SK-N-SH (cell line): Measurements from ENCODE around the gene CSNK2A2. TPM values are rescaled to one million over a fixed set of nuclear protein-coding genes. Genes with fewer than 3 reads are reported as not detected.

ENCODE experiments used
- CTCF ChIA-PET: fragments of 300-600, 350-600 bp; formaldehyde crosslinking; extraction: SDS; loops from one replicate; lab custom pipeline; 2021; lab: Yijun Ruan, JAX
- POLR2A ChIA-PET: fragments of 350-600 bp; sonication (Branson Sonifier 250); formaldehyde crosslinking; extraction: SDS; loops from one replicate; lab custom pipeline; 2020; ENCODE audit warnings: antibody characterized with exemption, inconsistent platforms; lab: Yijun Ruan, JAX
- DNase-seq: peaks from one replicate; pipeline ENCODE4 v3.0.0; 2012
- H2AFZ ChIP-seq: fragments of 200-600 bp; sonication (generic); 2 replicates; pipeline ENCODE4 v1.8.1; 2016; ENCODE audit warnings: antibody characterized with exemption, mild to moderate bottlenecking, low read depth
- H3F3A ChIP-seq: fragments of 200-600 bp; sonication (generic); replicated peaks from 2 replicates; pipeline ENCODE3; 2016; ENCODE audit warnings: antibody characterized with exemption, mild to moderate bottlenecking; ENCODE audit not compliant: insufficient read depth
- H3K27ac ChIP-seq, 2 experiments: fragments of 200-500 bp in 1 of 2; fragments of 200-600 bp in 1 of 2; sonication (Bioruptor generic) in 1 of 2; sonication (generic), shearing (Covaris generic) in 1 of 2; 2 replicates each; pipeline versions ENCODE4 v1.5.1 to v1.6.1; 2014 to 2016; ENCODE audit warnings: low read depth in 2 of 2, inconsistent platforms in 1 of 2, low read length in 1 of 2, mild to moderate bottlenecking in 1 of 2, mixed read lengths in 1 of 2
- H3K27me3 ChIP-seq: fragments of 200-600 bp; sonication (generic), shearing (Covaris generic); 2 replicates; pipeline ENCODE4 v1.6.1; 2016; ENCODE audit warnings: mixed run types; ENCODE audit not compliant: insufficient read depth
- H3K36me3 ChIP-seq, 2 experiments: fragments of 200-500 bp in 1 of 2; fragments of 200-600 bp in 1 of 2; sonication (Bioruptor generic) in 1 of 2; sonication (generic) in 1 of 2; replicated peaks in 1 of 2; 2 replicates each; pipeline versions ENCODE3 to v1.5.1; 2014 to 2016; ENCODE audit warnings: low read length in 1 of 2, mild to moderate bottlenecking in 1 of 2; ENCODE audit not compliant: insufficient read depth in 2 of 2, control insufficient read depth in 1 of 2
- H3K4me1 ChIP-seq, 2 experiments: fragments of 200-500 bp in 1 of 2; fragments of 200-600 bp in 1 of 2; sonication (Bioruptor generic) in 1 of 2; sonication (generic), shearing (Covaris generic) in 1 of 2; 2 replicates each; pipeline versions ENCODE4 v1.5.1 to v1.6.1; 2014 to 2016; ENCODE audit warnings: low read depth in 1 of 2, low read length in 1 of 2, mixed run types in 1 of 2; ENCODE audit not compliant: insufficient read depth in 2 of 2, control insufficient read depth in 1 of 2
- H3K4me2 ChIP-seq: fragments of 200-600 bp; sonication (generic), shearing (Covaris generic); 2 replicates; pipeline ENCODE4 v1.6.1; 2017; ENCODE audit warnings: mixed run types
- H3K4me3 ChIP-seq, 2 experiments: fragments of 200-500 bp in 1 of 2; fragments of 200-600 bp in 1 of 2; sonication (Bioruptor generic) in 1 of 2; sonication (generic), shearing (Covaris generic) in 1 of 2; 2 replicates each; pipeline versions ENCODE4 v1.5.1 to v1.8.1; 2014 to 2016; ENCODE audit warnings: low read depth in 2 of 2, inconsistent platforms in 1 of 2, low read length in 1 of 2, mild to moderate bottlenecking in 1 of 2, mixed read lengths in 1 of 2, moderate library complexity in 1 of 2
- H3K79me2 ChIP-seq: fragments of 200-600 bp; sonication (generic); 2 replicates; pipeline ENCODE4 v1.8.1; 2017; ENCODE audit warnings: mild to moderate bottlenecking; ENCODE audit not compliant: insufficient read depth
- H3K9ac ChIP-seq: fragments of 200-600 bp; sonication (generic); 2 replicates; pipeline ENCODE4 v1.6.1; 2017; ENCODE audit warnings: mixed run types
- H3K9me2 ChIP-seq: fragments of 200-600 bp; sonication (generic); 2 replicates; pipeline ENCODE4 v1.6.1; 2017; ENCODE audit warnings: mixed run types
- H3K9me3 ChIP-seq: fragments of 200-600 bp; sonication (generic); 2 replicates; pipeline ENCODE4 v1.6.1; 2017; ENCODE audit warnings: mixed run types, mild to moderate bottlenecking, moderate library complexity
- H4K20me1 ChIP-seq: fragments of 200-600 bp; sonication (generic); 2 replicates; pipeline ENCODE4 v1.6.1; 2017; ENCODE audit warnings: mild to moderate bottlenecking, mixed run types; ENCODE audit not compliant: insufficient read depth
- RCOR1 ChIP-seq: fragments of 150-350 bp; IDR thresholded peaks from 2 replicates; pipeline ENCODE4 v1.6.1; 2017; ENCODE audit warnings: antibody characterized with exemption, low read length
- RXRA ChIP-seq: IDR thresholded peaks from 2 replicates; pipeline ENCODE4 v1.4.0; 2012; ENCODE audit warnings: low read depth, mild to moderate bottlenecking, borderline replicate concordance
- TAF1 ChIP-seq: IDR thresholded peaks from 2 replicates; pipeline ENCODE4 v1.6.1; 2012; ENCODE audit warnings: low read depth, mild to moderate bottlenecking, low read length, moderate library complexity, borderline replicate concordance
- TCF12 ChIP-seq: IDR thresholded peaks from 2 replicates; pipeline ENCODE4 v1.4.0; 2012
- USF2 ChIP-seq: fragments of 150-350 bp; IDR thresholded peaks from 2 replicates; pipeline ENCODE4 v1.6.1; 2017; ENCODE audit warnings: antibody characterized with exemption, low read length, low read depth, borderline replicate concordance
- WGBS: methylation state at CpG from one replicate; pipeline ENCODE4 v1.1.6; 2017; ENCODE audit warnings: low lambda C conversion rate; 5-methylcytosine and 5-hydroxymethylcytosine counted together
- polyA plus RNA-seq, 3 experiments: library from polyadenylated mRNA; depleted of rRNA; stranded (reverse); fragments of >200 nt; gene quantifications; 2 replicates each; pipeline ENCODE4 v1.2.3, GENCODE V29; 2012
- TF ChIP-seq, protein P1 (sequence below): IDR thresholded peaks from 2 replicates; pipeline ENCODE4 v1.6.1; 2012; ENCODE audit warnings: mild to moderate bottlenecking, low read depth, low read length, moderate library complexity

CSNK2A2 gene
- polyA plus RNA-seq, 1 of the 3 experiments (the other 2 are of a cell fraction) = 25.8 TPM

GRCh38 chr16:58160855-58161254 is 37.1 kb downstream of the CSNK2A2 start:
- H3K79me2 ChIP-seq = no peaks in the 10 kb centered on the region
- no peak overlapping the region for H2AFZ ChIP-seq
- no peak for DNase-seq
- H3K27me3 ChIP-seq = no peaks in the 10 kb centered on the region
- ChIA-PET POLR2A (no interaction called here), CTCF (interaction anchor here (0.6 kb wide), 1 partner anchor 1228 kb away, joined by 3 read pairs; no protein-coding TSS in a partner anchor)
- no peak overlapping the region for H3K9ac ChIP-seq
- no peak overlapping the region for H3K4me3 ChIP-seq
- TF ChIP-seq TCF12 = no peak
- H3K4me2 ChIP-seq = no peak overlapping the region
- 100% methylated on average over 3 of the region's 3 CpGs for WGBS
- no peaks in the 10 kb centered on the region for H3K4me1 ChIP-seq
- no peaks in the 10 kb centered on the region for H3K9me2 ChIP-seq
- H3F3A ChIP-seq = peaks cover 4% of the 10 kb centered on the region
- no peaks in the 10 kb centered on the region for H4K20me1 ChIP-seq
- H3K36me3 ChIP-seq = peaks cover 56 to 73% of the 10 kb centered on the region in 2 experiments
- no peak overlapping the region for H3K27ac ChIP-seq
- H3K9me3 ChIP-seq = no peaks in the 10 kb centered on the region

- Histone ChIP-seq H3K9ac (no peak overlapping the region), H2AFZ (no peak overlapping the region), H3K4me1 (no peaks in the 10 kb centered on the region), H4K20me1 (no peaks in the 10 kb centered on the region), H3K36me3 (peaks cover 35 to 51% of the 10 kb centered on the region in 2 experiments), H3K4me2 (no peak overlapping the region), H3K9me2 (no peaks in the 10 kb centered on the region), H3F3A (peaks cover 4% of the 10 kb centered on the region), H3K9me3 (no peaks in the 10 kb centered on the region), H3K27ac (no peak overlapping the region), H3K27me3 (no peaks in the 10 kb centered on the region), H3K79me2 (no peaks in the 10 kb centered on the region), H3K4me3 (no peak overlapping the region)
- POLR2A ChIA-PET = no interaction called here
- 97% methylated on average over 3 of the region's 3 CpGs for WGBS
- TF ChIP-seq TAF1 (no peak), RCOR1 (no peak), USF2 (no peak), RXRA (no peak)
- TF ChIP-seq, protein P1, sequence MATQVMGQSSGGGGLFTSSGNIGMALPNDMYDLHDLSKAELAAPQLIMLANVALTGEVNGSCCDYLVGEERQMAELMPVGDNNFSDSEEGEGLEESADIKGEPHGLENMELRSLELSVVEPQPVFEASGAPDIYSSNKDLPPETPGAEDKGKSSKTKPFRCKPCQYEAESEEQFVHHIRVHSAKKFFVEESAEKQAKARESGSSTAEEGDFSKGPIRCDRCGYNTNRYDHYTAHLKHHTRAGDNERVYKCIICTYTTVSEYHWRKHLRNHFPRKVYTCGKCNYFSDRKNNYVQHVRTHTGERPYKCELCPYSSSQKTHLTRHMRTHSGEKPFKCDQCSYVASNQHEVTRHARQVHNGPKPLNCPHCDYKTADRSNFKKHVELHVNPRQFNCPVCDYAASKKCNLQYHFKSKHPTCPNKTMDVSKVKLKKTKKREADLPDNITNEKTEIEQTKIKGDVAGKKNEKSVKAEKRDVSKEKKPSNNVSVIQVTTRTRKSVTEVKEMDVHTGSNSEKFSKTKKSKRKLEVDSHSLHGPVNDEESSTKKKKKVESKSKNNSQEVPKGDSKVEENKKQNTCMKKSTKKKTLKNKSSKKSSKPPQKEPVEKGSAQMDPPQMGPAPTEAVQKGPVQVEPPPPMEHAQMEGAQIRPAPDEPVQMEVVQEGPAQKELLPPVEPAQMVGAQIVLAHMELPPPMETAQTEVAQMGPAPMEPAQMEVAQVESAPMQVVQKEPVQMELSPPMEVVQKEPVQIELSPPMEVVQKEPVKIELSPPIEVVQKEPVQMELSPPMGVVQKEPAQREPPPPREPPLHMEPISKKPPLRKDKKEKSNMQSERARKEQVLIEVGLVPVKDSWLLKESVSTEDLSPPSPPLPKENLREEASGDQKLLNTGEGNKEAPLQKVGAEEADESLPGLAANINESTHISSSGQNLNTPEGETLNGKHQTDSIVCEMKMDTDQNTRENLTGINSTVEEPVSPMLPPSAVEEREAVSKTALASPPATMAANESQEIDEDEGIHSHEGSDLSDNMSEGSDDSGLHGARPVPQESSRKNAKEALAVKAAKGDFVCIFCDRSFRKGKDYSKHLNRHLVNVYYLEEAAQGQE = no peak
- CTCF ChIA-PET = interaction anchor here (0.7 to 1.1 kb wide), 2 partner anchors 126 to 329 kb away, joined by 3 read pairs; no protein-coding TSS in a partner anchor
- no peak for DNase-seq
Observed at GRCh38 chr16:58158725-58159124, 39.2 kb downstream of the CSNK2A2 start.
